Endothelial cell of umbilical vein (primary cell): ENCODE measurements around the gene MIER1. TPM values are rescaled to one million over a fixed set of nuclear protein-coding genes. Genes with fewer than 3 reads are reported as not detected.

Experiments used
- BruUV-seq: library from RNA; stranded (reverse); fragments of 400-500 nt; replicated peaks from 2 replicates; lab custom pipeline; 2021; lab: Mats Ljungman, UMichigan
- CTCF ChIA-PET: fragments of 300-600, 350-600 bp; sonication (Branson Sonifier 250); formaldehyde crosslinking; loops from one replicate; lab custom pipeline; 2021; ENCODE audit warnings: antibody characterized with exemption, inconsistent platforms; lab: Charles Lee
- POLR2A ChIA-PET: fragments of 300-600, 350-600 bp; sonication (Branson Sonifier 250); formaldehyde crosslinking; loops from one replicate; lab custom pipeline; 2021; ENCODE audit warnings: antibody characterized with exemption, inconsistent platforms; lab: Charles Lee
- DNase-seq: peaks from one replicate; pipeline ENCODE4 v3.0.0-alpha.2; 2011; ENCODE audit warnings: low read depth, low spot score
- FAIRE-seq: peaks from 2 replicates; lab custom pipeline; 2011; peaks lifted over from hg19 to GRCh38; lab: Jason Lieb, UNC
- H2AFZ ChIP-seq: 2 replicates; pipeline ENCODE4 v1.6.0; 2012; ENCODE audit warnings: low read depth, low read length, control low read depth, inconsistent platforms
- H3K27ac ChIP-seq: 2 replicates; pipeline ENCODE4 v1.5.1; 2011; ENCODE audit warnings: low read depth, mild to moderate bottlenecking, control low read depth, low read length, moderate library complexity; ENCODE audit not compliant: insufficient read depth
- H3K27me3 ChIP-seq, 2 experiments: 2 replicates each; pipeline versions ENCODE4 v1.6.0 to v1.6.1; 2011; ENCODE audit warnings: low read length in 2 of 2, mixed read lengths in 1 of 2; ENCODE audit not compliant: control insufficient read depth in 2 of 2, insufficient read depth in 2 of 2
- H3K36me3 ChIP-seq, 2 experiments: 2 replicates in 1 of 2; 3 replicates in 1 of 2; pipeline ENCODE4 v1.5.1; 2011; ENCODE audit warnings: low read length in 2 of 2, mild to moderate bottlenecking in 1 of 2, moderate library complexity in 1 of 2; ENCODE audit not compliant: control insufficient read depth in 2 of 2, insufficient read depth in 2 of 2; ENCODE audit errors: extremely low read depth in 1 of 2
- H3K4me1 ChIP-seq: 3 replicates; pipeline ENCODE4 v1.5.1; 2011; ENCODE audit warnings: mild to moderate bottlenecking, low read length; ENCODE audit not compliant: control insufficient read depth, insufficient read depth; ENCODE audit errors: extremely low read depth
- H3K4me2 ChIP-seq: 2 replicates; pipeline ENCODE4 v1.6.1; 2011; ENCODE audit warnings: low read length, control low read depth, mixed read lengths; ENCODE audit not compliant: insufficient read depth
- H3K4me3 ChIP-seq, 3 experiments: fragments of 200-600 bp in 1 of 3; sonication (generic), shearing (Covaris generic) in 1 of 3; replicated peaks in 1 of 3; 2 replicates each; pipeline ENCODE4 v1.5.1; 2011 to 2016; ENCODE audit warnings: control low read depth in 3 of 3, low read length in 3 of 3, mild to moderate bottlenecking in 2 of 3, inconsistent platforms in 1 of 3, low read depth in 1 of 3, moderate library complexity in 1 of 3; ENCODE audit not compliant: insufficient read depth in 1 of 3
- H3K79me2 ChIP-seq: 2 replicates; pipeline ENCODE4 v1.6.0; 2012; ENCODE audit warnings: low read length, inconsistent platforms; ENCODE audit not compliant: control insufficient read depth, insufficient read depth
- H3K9ac ChIP-seq: replicated peaks from 2 replicates; pipeline ENCODE3; 2011; ENCODE audit warnings: low read length, control low read depth; ENCODE audit not compliant: insufficient read depth; ENCODE audit errors: extremely low read depth
- H3K9me1 ChIP-seq: replicated peaks from 3 replicates; pipeline ENCODE4 v1.6.0; 2011; ENCODE audit warnings: mild to moderate bottlenecking, low read length; ENCODE audit not compliant: control insufficient read depth, insufficient read depth; ENCODE audit errors: extremely low read depth
- H3K9me3 ChIP-seq: replicated peaks from 2 replicates; pipeline ENCODE4 v1.5.1; 2012; ENCODE audit warnings: low read length, inconsistent platforms; ENCODE audit not compliant: control insufficient read depth, insufficient read depth
- H4K20me1 ChIP-seq: replicated peaks from 2 replicates; pipeline ENCODE3; 2011; ENCODE audit warnings: mild to moderate bottlenecking, low read length; ENCODE audit not compliant: control insufficient read depth, insufficient read depth; ENCODE audit errors: extremely low read depth
- CTCF ChIP-seq, 2 donors: IDR thresholded peaks; 1 replicate in 1 of 2; 2 replicates in 1 of 2; pipeline ENCODE4 v1.5.1; 2011; ENCODE audit warnings: low read length in 2 of 2, mild to moderate bottlenecking in 2 of 2, moderate library complexity in 2 of 2, control low read depth in 1 of 2, inconsistent platforms in 1 of 2, low read depth in 1 of 2; ENCODE audit not compliant: insufficient read depth in 1 of 2; ENCODE audit errors: extremely low read depth in 1 of 2
- EZH2 ChIP-seq: IDR thresholded peaks from 2 replicates; pipeline ENCODE4 v1.6.1; 2012; ENCODE audit warnings: borderline replicate concordance, low read depth, mild to moderate bottlenecking, moderate library complexity, low read length, inconsistent platforms; ENCODE audit not compliant: severe bottlenecking
- FOS ChIP-seq: IDR thresholded peaks from 2 replicates; pipeline ENCODE4 v1.6.1; 2011; ENCODE audit warnings: mild to moderate bottlenecking, low read length, moderate library complexity, borderline replicate concordance; ENCODE audit not compliant: insufficient read depth
- GATA2 ChIP-seq: IDR thresholded peaks from 2 replicates; pipeline ENCODE4 v1.7.0; 2011; ENCODE audit warnings: low read depth, mild to moderate bottlenecking, moderate library complexity, mixed read lengths, low read length; ENCODE audit not compliant: insufficient read length, insufficient read depth
- JUN ChIP-seq: IDR thresholded peaks from 2 replicates; pipeline ENCODE4 v1.6.1; 2011; ENCODE audit warnings: borderline replicate concordance, low read depth; ENCODE audit not compliant: insufficient read length, insufficient read depth
- MAX ChIP-seq: IDR thresholded peaks from 2 replicates; pipeline ENCODE4 v1.6.1; 2011; ENCODE audit not compliant: insufficient read depth, insufficient read length
- MYC ChIP-seq: IDR thresholded peaks from one replicate; pipeline ENCODE4 v1.6.1; 2011; ENCODE audit warnings: mild to moderate bottlenecking, low read depth, low read length
- POLR2A ChIP-seq: IDR thresholded peaks from 2 replicates; pipeline ENCODE4 v1.6.1; 2012; ENCODE audit warnings: low read depth, mild to moderate bottlenecking, control low read depth, low read length
- POLR2AphosphoS5 ChIP-seq: IDR thresholded peaks from 2 replicates; pipeline ENCODE4 v1.6.1; 2012; ENCODE audit warnings: low read depth, mild to moderate bottlenecking, control low read depth, low read length, moderate library complexity; ENCODE audit not compliant: insufficient read depth
- dilution Hi-C: fragments of 300-500 bp; cut with MboI; formaldehyde crosslinking; loops from one replicate; pipeline ENCODE4 v1.15.0; 2019; ENCODE audit warnings: low sequenced_read_pairs; ENCODE audit not compliant: extremely low pct_ligation_motif_present
- intact Hi-C: fragments of 100-400 bp; cut with micrococcal nuclease; formaldehyde crosslinking; loops from one replicate; pipeline ENCODE4 v1.10.0; 2022
- polyA plus RNA-seq, 4 experiments: library from polyadenylated mRNA; depleted of rRNA in 3 of 4; stranded (reverse) in 3 of 4; unstranded in 1 of 4; fragments of >200 nt; gene quantifications; 2 replicates each; pipeline versions ENCODE4 v1.2.1 to v1.2.3, GENCODE V29; 2011 to 2012; ENCODE audit warnings: missing spikeins in 1 of 4
- total RNA-seq: library from RNA; stranded (reverse); gene quantifications from 2 replicates; pipeline ENCODE4 v1.2.3, GENCODE V29; 2021

MIER1 gene
- total and polyA plus RNA-seq, 2 donors (not counting 3 experiments of a cell fraction or from before 2014, with no cell fraction given) = 7.3 to 36.8 TPM

- no peaks in the 10 kb centered on the region for H3K9me1 ChIP-seq
- no peaks in the 10 kb centered on the region for H3K79me2 ChIP-seq
- CTCF ChIA-PET = interaction anchor here (1.3 to 4.1 kb wide), 3 partner anchors 14 to 131 kb away, joined by 3 to 23 read pairs (median 21); no protein-coding TSS in a partner anchor
- H3K4me3 ChIP-seq = no peak overlapping the region
- intact Hi-C loops = no loop called here
- TF ChIP-seq GATA2 (no peak), MAX (no peak), POLR2A (no peak), FOS (no peak), CTCF (IDR thresholded peaks at IDR 0.05; ENCODE audit: extremely low read depth in 1 of 2, insufficient read depth in 1 of 2, low read depth in 1 of 2, low read length in 2 of 2) (no peak), POLR2AphosphoS5 (no peak), JUN (no peak), EZH2 (no peak), MYC (no peak)
- POLR2A ChIA-PET = interaction anchor here (0.6 kb wide), 1 partner anchor 171 kb away, joined by 7 read pairs; no protein-coding TSS in a partner anchor
- H3K27me3 ChIP-seq = no peaks in the 10 kb centered on the region
- no TSS peak for BruUV-seq
- no peak overlapping the region for H3K9ac ChIP-seq
- dilution Hi-C loops = no loop called here
- DNase-seq (no peak), FAIRE-seq (no peak)
- no peak overlapping the region for H3K27ac ChIP-seq
- H4K20me1 ChIP-seq = no peaks in the 10 kb centered on the region
- H3K4me1 ChIP-seq = peaks cover 18% of the 10 kb centered on the region
- peaks cover 0 to 3% of the 10 kb centered on the region in 2 experiments for H3K36me3 ChIP-seq
- no peak overlapping the region for H2AFZ ChIP-seq
- no peak overlapping the region for H3K4me2 ChIP-seq
- no peaks in the 10 kb centered on the region for H3K9me3 ChIP-seq
Measured at GRCh38 chr1:67018574-67018973, 93.8 kb downstream of the MIER1 start.
